HEK293 (cell line): Measurements from ENCODE around the gene ACVR1C.

Source experiments
- CTCF ChIA-PET: fragments of 350-600 bp; formaldehyde crosslinking; extraction: SDS; loops from one replicate; lab custom pipeline; 2021; ENCODE audit warnings: antibody characterized with exemption; lab: Yijun Ruan, JAX
- POLR2A ChIA-PET: fragments of 300-600 bp; formaldehyde crosslinking; extraction: SDS; loops from one replicate; lab custom pipeline; 2020; ENCODE audit warnings: antibody characterized with exemption, inconsistent platforms; lab: Yijun Ruan, JAX
- H3K27ac ChIP-seq: fragments of 200-500 bp; sonication (Bioruptor generic); 2 replicates; pipeline ENCODE4 v1.5.1; 2014; ENCODE audit warnings: low read depth, low read length, control low read depth, inconsistent platforms; ENCODE audit errors: extremely low read depth
- H3K36me3 ChIP-seq, 2 experiments: fragments of 200-500 bp in 1 of 2; sonication (Bioruptor generic) in 1 of 2; 1 replicate in 1 of 2; 2 replicates in 1 of 2; pipeline ENCODE4 v1.5.1; 2014 to 2017; ENCODE audit warnings: inconsistent platforms in 2 of 2, low read length in 2 of 2; ENCODE audit not compliant: control insufficient read depth in 2 of 2, insufficient read depth in 1 of 2
- H3K4me1 ChIP-seq: fragments of 200-500 bp; sonication (Bioruptor generic); 2 replicates; pipeline ENCODE4 v1.5.1; 2014; ENCODE audit warnings: mild to moderate bottlenecking, low read length, inconsistent platforms; ENCODE audit not compliant: control insufficient read depth, insufficient read depth
- H3K4me3 ChIP-seq: 2 replicates; pipeline ENCODE4 v1.5.1; 2011; ENCODE audit warnings: low read depth, mild to moderate bottlenecking, control low read depth, low read length, moderate library complexity
- H3K9me3 ChIP-seq: fragments of 200-500 bp; sonication (Bioruptor generic); 2 replicates; pipeline ENCODE4 v1.5.1; 2014; ENCODE audit warnings: low read depth, low read length, inconsistent platforms; ENCODE audit not compliant: control insufficient read depth, insufficient read depth
- BCL11A ChIP-seq: fragments of 450-650 bp; formaldehyde crosslinking; IDR thresholded peaks from 2 replicates; pipeline ENCODE4 v1.5.1; 2016; ENCODE audit warnings: low read depth, missing biosample characterization, missing genetic modification characterization
- HOXA7 ChIP-seq: sonication (generic); formaldehyde crosslinking; IDR thresholded peaks from 2 replicates; pipeline ENCODE4 v1.8.1; 2022; ENCODE audit warnings: missing genetic modification reagents, borderline replicate concordance
- KLF10 ChIP-seq: fragments of 450-650 bp; IDR thresholded peaks from 2 replicates; pipeline ENCODE4 v1.5.1; 2018; ENCODE audit warnings: missing biosample characterization, mild to moderate bottlenecking, missing genetic modification characterization
- KLF9 ChIP-seq: fragments of 450-650 bp; formaldehyde crosslinking; IDR thresholded peaks from 2 replicates; pipeline ENCODE4 v1.5.1; 2016; ENCODE audit warnings: missing biosample characterization, missing genetic modification characterization, low read depth
- MEIS1 ChIP-seq: sonication (generic); formaldehyde crosslinking; IDR thresholded peaks from 2 replicates; pipeline ENCODE4 v1.8.1; 2022; ENCODE audit warnings: missing genetic modification reagents, mild to moderate bottlenecking, borderline replicate concordance
- MZF1 ChIP-seq: fragments of 450-650 bp; formaldehyde crosslinking; IDR thresholded peaks from 2 replicates; pipeline ENCODE4 v1.5.1; 2017; ENCODE audit warnings: missing biosample characterization, missing genetic modification characterization, borderline replicate concordance
- WT1 ChIP-seq: fragments of 450-650 bp; formaldehyde crosslinking; IDR thresholded peaks from 2 replicates; pipeline ENCODE4 v1.5.1; 2016; ENCODE audit warnings: missing biosample characterization, missing genetic modification characterization
- ZBTB17 ChIP-seq: fragments of 450-650 bp; formaldehyde crosslinking; IDR thresholded peaks from 2 replicates; pipeline ENCODE4 v1.5.1; 2016; ENCODE audit warnings: missing biosample characterization, missing genetic modification characterization
- ZBTB8A ChIP-seq: fragments of 450-650 bp; formaldehyde crosslinking; IDR thresholded peaks from 2 replicates; pipeline ENCODE4 v1.5.1; 2016; ENCODE audit warnings: missing biosample characterization, missing genetic modification characterization
- ZNF133 ChIP-seq: fragments of 450-650 bp; formaldehyde crosslinking; IDR thresholded peaks from 2 replicates; pipeline ENCODE4 v1.5.1; 2016; ENCODE audit warnings: missing biosample characterization, missing genetic modification characterization
- ZNF140 ChIP-seq: fragments of 450-650 bp; formaldehyde crosslinking; IDR thresholded peaks from 2 replicates; pipeline ENCODE4 v1.5.1; 2016; ENCODE audit warnings: missing biosample characterization, missing genetic modification characterization
- ZNF146 ChIP-seq: fragments of 450-650 bp; formaldehyde crosslinking; IDR thresholded peaks from 2 replicates; pipeline ENCODE4 v1.5.1; 2016; ENCODE audit warnings: missing biosample characterization, missing genetic modification characterization
- ZNF148 ChIP-seq: fragments of 450-650 bp; formaldehyde crosslinking; IDR thresholded peaks from 2 replicates; pipeline ENCODE4 v1.5.0; 2017; ENCODE audit warnings: missing biosample characterization, missing genetic modification characterization, borderline replicate concordance
- ZNF157 ChIP-seq: fragments of 450-650 bp; formaldehyde crosslinking; IDR thresholded peaks from 2 replicates; pipeline ENCODE4 v1.5.1; 2016; ENCODE audit warnings: missing biosample characterization, missing genetic modification characterization
- ZNF239 ChIP-seq: fragments of 450-650 bp; formaldehyde crosslinking; IDR thresholded peaks from 2 replicates; pipeline ENCODE4 v1.5.1; 2016; ENCODE audit warnings: missing biosample characterization, missing genetic modification characterization
- ZNF394 ChIP-seq: fragments of 450-650 bp; formaldehyde crosslinking; IDR thresholded peaks from 2 replicates; pipeline ENCODE4 v1.5.1; 2016; ENCODE audit warnings: missing biosample characterization, missing genetic modification characterization, mild to moderate bottlenecking, moderate library complexity, borderline replicate concordance
- ZNF473 ChIP-seq: fragments of 450-650 bp; formaldehyde crosslinking; IDR thresholded peaks from 2 replicates; pipeline ENCODE4 v1.5.1; 2017; ENCODE audit warnings: missing biosample characterization, missing genetic modification characterization
- ZNF488 ChIP-seq: fragments of 450-650 bp; formaldehyde crosslinking; IDR thresholded peaks from 2 replicates; pipeline ENCODE4 v1.5.1; 2016; ENCODE audit warnings: missing biosample characterization, missing genetic modification characterization
- ZNF549 ChIP-seq: fragments of 450-650 bp; IDR thresholded peaks from 2 replicates; pipeline ENCODE4 v1.5.1; 2018; ENCODE audit warnings: missing biosample characterization, missing genetic modification characterization, mild to moderate bottlenecking, inconsistent platforms, moderate library complexity
- ZNF580 ChIP-seq: fragments of 450-650 bp; formaldehyde crosslinking; IDR thresholded peaks from 2 replicates; pipeline ENCODE4 v1.5.1; 2016; ENCODE audit warnings: missing biosample characterization, missing genetic modification characterization
- ZNF621 ChIP-seq: fragments of 450-650 bp; formaldehyde crosslinking; IDR thresholded peaks from 2 replicates; pipeline ENCODE4 v1.5.1; 2017; ENCODE audit warnings: missing biosample characterization, missing genetic modification characterization
- ZNF654 ChIP-seq: fragments of 450-650 bp; formaldehyde crosslinking; IDR thresholded peaks from 2 replicates; pipeline ENCODE4 v1.5.1; 2016; ENCODE audit warnings: low read depth, missing biosample characterization, missing genetic modification characterization
- ZNF76 ChIP-seq: fragments of 450-650 bp; formaldehyde crosslinking; IDR thresholded peaks from 2 replicates; pipeline ENCODE4; 2016; ENCODE audit warnings: low read depth, missing biosample characterization, missing genetic modification characterization, borderline replicate concordance
- ZNF768 ChIP-seq: fragments of 450-650 bp; formaldehyde crosslinking; IDR thresholded peaks from 2 replicates; pipeline ENCODE4 v1.5.1; 2018; ENCODE audit warnings: missing biosample characterization, mild to moderate bottlenecking, missing genetic modification characterization
- ZNF777 ChIP-seq: fragments of 450-650 bp; formaldehyde crosslinking; IDR thresholded peaks from 2 replicates; pipeline ENCODE4 v1.5.1; 2017; ENCODE audit warnings: missing biosample characterization, missing genetic modification characterization, borderline replicate concordance
- ZSCAN30 ChIP-seq: fragments of 450-650 bp; IDR thresholded peaks from 2 replicates; pipeline ENCODE4 v1.5.1; 2018; ENCODE audit warnings: missing biosample characterization, mild to moderate bottlenecking, missing genetic modification characterization, moderate library complexity
- ZSCAN4 ChIP-seq: fragments of 450-650 bp; formaldehyde crosslinking; IDR thresholded peaks from 2 replicates; pipeline ENCODE4 v1.5.1; 2017; ENCODE audit warnings: missing biosample characterization, missing genetic modification characterization

The ACVR1C gene

GRCh38 chr2:157677941-157678340, 49.3 kb upstream of the ACVR1C start (continued):
- TF ChIP-seq HOXA7 (CRISPR knock-in tag) (no peak), MEIS1 (CRISPR knock-in tag) (no peak), ZNF146 (no peak)

GRCh38 chr2:157672129-157672528, 43.5 kb upstream of the ACVR1C start:
- POLR2A ChIA-PET: no interaction called here
- Histone ChIP-seq H3K27ac (no peak overlapping the region), H3K9me3 (no peaks in the 10 kb centered on the region), H3K36me3 (no peaks in the 10 kb centered on the region), H3K4me1 (no peaks in the 10 kb centered on the region), H3K4me3 (no peak overlapping the region)
- TF ChIP-seq MZF1 (tag by site-specific recombination) (no peak), ZBTB17 (tag by site-specific recombination) (no peak)
- CTCF ChIA-PET: no interaction called here

- Histone ChIP-seq H3K27ac (no peak overlapping the region), H3K36me3 (no peaks in the 10 kb centered on the region), H3K4me1 (no peaks in the 10 kb centered on the region), H3K9me3 (no peaks in the 10 kb centered on the region), H3K4me3 (no peak overlapping the region)
- TF ChIP-seq ZNF394 (tag by site-specific recombination): no peak
- TF ChIP-seq ZNF148: no peak
- no peak for TF ChIP-seq ZNF76 (tag by site-specific recombination)
- no peak for TF ChIP-seq BCL11A
- no peak for TF ChIP-seq KLF10 (tag by site-specific recombination)
- no peak for TF ChIP-seq WT1 (tag by site-specific recombination)
- no peak for TF ChIP-seq ZNF621
- no peak for TF ChIP-seq ZNF473 (tag by site-specific recombination)
- no peak for TF ChIP-seq MZF1 (tag by site-specific recombination)
- TF ChIP-seq ZNF488: no peak
- TF ChIP-seq ZNF777 (tag by site-specific recombination): no peak
- TF ChIP-seq ZSCAN4 (tag by site-specific recombination): no peak
- ChIA-PET CTCF (no interaction called here), POLR2A (no interaction called here)
Observed at GRCh38 chr2:157662401-157662800, 33.7 kb upstream of the ACVR1C start.

- no peak overlapping the region for H3K27ac ChIP-seq
- TF ChIP-seq ZNF140 (tag by site-specific recombination) (no peak), ZBTB8A (tag by site-specific recombination) (no peak), ZNF157 (no peak), KLF9 (tag by site-specific recombination) (no peak), ZNF549 (tag by site-specific recombination) (no peak), ZNF239 (tag by site-specific recombination) (no peak), ZNF654 (tag by site-specific recombination) (no peak), ZNF133 (tag by site-specific recombination) (no peak), ZNF580 (tag by site-specific recombination) (no peak), ZSCAN30 (tag by site-specific recombination) (no peak), ZNF768 (no peak)
- H3K9me3 ChIP-seq: no peaks in the 10 kb centered on the region
- no peak overlapping the region for H3K4me3 ChIP-seq
- no peaks in the 10 kb centered on the region for H3K4me1 ChIP-seq
- ChIA-PET CTCF (no interaction called here), POLR2A (no interaction called here)
- no peaks in the 10 kb centered on the region for H3K36me3 ChIP-seq
Observed at GRCh38 chr2:157661776-157662175, 33.1 kb upstream of the ACVR1C start.
